HEK293 (cell line): Measurements from ENCODE around the gene ZNF296.

Experiments used
- FEZF1 ChIP-seq: fragments of 450-650 bp; formaldehyde crosslinking; IDR thresholded peaks from 2 replicates; pipeline ENCODE4 v1.5.1; 2016; ENCODE audit warnings: missing biosample characterization, missing genetic modification characterization
- GFI1B ChIP-seq: fragments of 450-650 bp; formaldehyde crosslinking; IDR thresholded peaks from 2 replicates; pipeline ENCODE4 v1.5.1; 2016; ENCODE audit warnings: missing biosample characterization, missing genetic modification characterization
- GLI2 ChIP-seq: fragments of 450-650 bp; formaldehyde crosslinking; IDR thresholded peaks from 2 replicates; pipeline ENCODE4; 2017; ENCODE audit warnings: missing biosample characterization, missing genetic modification characterization, low read depth, borderline replicate concordance
- KLF7 ChIP-seq: fragments of 450-650 bp; formaldehyde crosslinking; IDR thresholded peaks from 2 replicates; pipeline ENCODE4 v1.5.1; 2016; ENCODE audit warnings: missing biosample characterization, missing genetic modification characterization, borderline replicate concordance
- OSR2 ChIP-seq: fragments of 450-650 bp; formaldehyde crosslinking; IDR thresholded peaks from 2 replicates; pipeline ENCODE4 v1.5.1; 2016; ENCODE audit warnings: missing biosample characterization, missing genetic modification characterization
- ZFHX2 ChIP-seq: fragments of 450-650 bp; formaldehyde crosslinking; conservative IDR thresholded peaks from 2 replicates; pipeline ENCODE4 v1.5.1; 2016; ENCODE audit warnings: missing biosample characterization, missing genetic modification characterization
- ZFP3 ChIP-seq: fragments of 450-650 bp; formaldehyde crosslinking; IDR thresholded peaks from 2 replicates; pipeline ENCODE4 v1.5.1; 2016; ENCODE audit warnings: low read depth, missing biosample characterization, missing genetic modification characterization
- ZFP41 ChIP-seq: fragments of 450-650 bp; formaldehyde crosslinking; IDR thresholded peaks from 2 replicates; pipeline ENCODE4 v1.5.1; 2016; ENCODE audit warnings: missing biosample characterization, missing genetic modification characterization, borderline replicate concordance
- ZNF157 ChIP-seq: fragments of 450-650 bp; formaldehyde crosslinking; IDR thresholded peaks from 2 replicates; pipeline ENCODE4 v1.5.1; 2016; ENCODE audit warnings: missing biosample characterization, missing genetic modification characterization
- ZNF175 ChIP-seq: fragments of 450-650 bp; formaldehyde crosslinking; IDR thresholded peaks from 2 replicates; pipeline ENCODE4 v1.5.1; 2016; ENCODE audit warnings: missing biosample characterization, missing genetic modification characterization
- ZNF223 ChIP-seq: fragments of 450-650 bp; formaldehyde crosslinking; IDR thresholded peaks from 2 replicates; pipeline ENCODE4 v1.5.1; 2016; ENCODE audit warnings: missing biosample characterization, missing genetic modification characterization
- ZNF311 ChIP-seq: fragments of 450-650 bp; formaldehyde crosslinking; IDR thresholded peaks from 2 replicates; pipeline ENCODE4 v1.5.1; 2017; ENCODE audit warnings: missing biosample characterization, missing genetic modification characterization, borderline replicate concordance
- ZNF335 ChIP-seq: fragments of 450-650 bp; formaldehyde crosslinking; conservative IDR thresholded peaks from 2 replicates; pipeline ENCODE4 v1.5.1; 2016; ENCODE audit warnings: missing biosample characterization, missing genetic modification characterization
- ZNF354C ChIP-seq: fragments of 450-650 bp; formaldehyde crosslinking; IDR thresholded peaks from 2 replicates; pipeline ENCODE4 v1.5.1; 2016; ENCODE audit warnings: missing biosample characterization, missing genetic modification characterization, low read depth, borderline replicate concordance
- ZNF530 ChIP-seq: fragments of 450-650 bp; formaldehyde crosslinking; IDR thresholded peaks from 2 replicates; pipeline ENCODE4 v1.5.1; 2016; ENCODE audit warnings: low read depth, missing biosample characterization, missing genetic modification characterization
- ZNF558 ChIP-seq: fragments of 450-650 bp; formaldehyde crosslinking; IDR thresholded peaks from 2 replicates; pipeline ENCODE4 v1.5.1; 2016; ENCODE audit warnings: missing biosample characterization, missing genetic modification characterization
- ZNF623 ChIP-seq: fragments of 450-650 bp; formaldehyde crosslinking; IDR thresholded peaks from 2 replicates; pipeline ENCODE4 v1.5.1; 2016; ENCODE audit warnings: missing biosample characterization, missing genetic modification characterization
- ZNF645 ChIP-seq: fragments of 450-650 bp; formaldehyde crosslinking; IDR thresholded peaks from 2 replicates; pipeline ENCODE4; 2016; ENCODE audit warnings: missing biosample characterization, missing genetic modification characterization
- ZNF747 ChIP-seq: fragments of 450-650 bp; formaldehyde crosslinking; IDR thresholded peaks from 2 replicates; pipeline ENCODE4 v1.5.1; 2016; ENCODE audit warnings: missing biosample characterization, missing genetic modification characterization
- TF ChIP-seq, protein P1 (sequence below): fragments of 450-650 bp; formaldehyde crosslinking; IDR thresholded peaks from 2 replicates; pipeline ENCODE4 v1.5.1; 2016; ENCODE audit warnings: missing biosample characterization, missing genetic modification characterization
- TF ChIP-seq, protein P2 (sequence below): fragments of 450-650 bp; formaldehyde crosslinking; IDR thresholded peaks from 2 replicates; pipeline ENCODE4 v1.5.1; 2016; ENCODE audit warnings: missing biosample characterization, missing genetic modification characterization
- TF ChIP-seq, protein P3 (sequence below): sonication (generic); formaldehyde crosslinking; IDR thresholded peaks from 2 replicates; pipeline ENCODE4 v1.8.1; 2022; ENCODE audit warnings: mild to moderate bottlenecking, moderate library complexity, missing genetic modification reagents
- TF ChIP-seq, protein P4 (sequence below): fragments of 450-650 bp; formaldehyde crosslinking; IDR thresholded peaks from 2 replicates; pipeline ENCODE4 v1.5.1; 2016; ENCODE audit warnings: missing biosample characterization, missing genetic modification characterization, low read depth
- TF ChIP-seq, protein P5 (sequence below): fragments of 450-650 bp; formaldehyde crosslinking; IDR thresholded peaks from 2 replicates; pipeline ENCODE4 v1.5.1; 2016; ENCODE audit warnings: missing biosample characterization, missing genetic modification characterization
- TF ChIP-seq, protein P6 (sequence below): fragments of 450-650 bp; formaldehyde crosslinking; IDR thresholded peaks from 2 replicates; pipeline ENCODE4 v1.5.1; 2016; ENCODE audit warnings: missing biosample characterization, missing genetic modification characterization, borderline replicate concordance

The ZNF296 gene

DNA sequence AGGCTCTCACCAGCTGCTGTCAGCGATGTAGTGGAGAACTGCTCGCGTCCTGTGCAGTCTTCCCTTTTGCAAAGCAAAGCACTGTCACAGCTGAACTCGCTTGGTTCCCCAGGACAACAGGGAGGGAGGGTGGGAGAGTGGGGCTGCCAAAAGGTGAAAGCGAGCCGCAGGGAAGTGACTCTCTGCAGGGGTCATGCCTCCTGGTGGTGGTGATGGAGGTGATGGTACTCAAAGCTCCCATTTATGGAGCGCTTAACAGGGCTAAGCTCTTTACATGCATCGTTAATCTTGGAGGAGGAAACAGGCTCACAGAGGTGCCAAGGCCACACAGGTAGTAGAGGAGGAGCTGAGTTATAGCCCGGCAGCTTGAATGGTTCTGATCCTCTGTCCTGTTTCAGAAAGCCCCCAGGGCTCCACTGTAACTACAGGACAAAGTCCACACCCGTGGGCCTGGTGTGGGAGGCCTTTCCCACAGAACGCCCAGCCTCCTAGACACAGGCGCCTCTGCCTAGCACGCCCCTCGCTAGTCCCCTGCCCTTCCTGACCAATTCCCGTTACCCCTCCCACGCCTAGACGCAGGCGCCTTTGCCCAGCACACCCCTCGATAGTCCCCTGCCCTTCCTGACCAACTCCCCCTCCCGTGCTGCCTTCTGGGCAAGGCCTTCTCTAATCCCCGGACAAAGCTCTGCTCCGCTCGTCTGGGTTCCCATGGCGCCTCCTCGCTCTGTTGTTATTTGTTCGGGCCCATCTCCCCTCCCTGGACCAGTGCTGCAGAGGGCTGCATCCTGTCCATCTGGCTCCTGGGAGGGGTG, 27.4 kb upstream of the ZNF296 start (continued):
- no peak for TF ChIP-seq GFI1B (tag by site-specific recombination)
- TF ChIP-seq KLF7 (tag by site-specific recombination) = no peak
- TF ChIP-seq ZNF645 (tag by site-specific recombination) = no peak
- no peak for TF ChIP-seq ZNF530 (tag by site-specific recombination)
- no peak for TF ChIP-seq ZNF354C (tag by site-specific recombination)
- TF ChIP-seq, protein P1, sequence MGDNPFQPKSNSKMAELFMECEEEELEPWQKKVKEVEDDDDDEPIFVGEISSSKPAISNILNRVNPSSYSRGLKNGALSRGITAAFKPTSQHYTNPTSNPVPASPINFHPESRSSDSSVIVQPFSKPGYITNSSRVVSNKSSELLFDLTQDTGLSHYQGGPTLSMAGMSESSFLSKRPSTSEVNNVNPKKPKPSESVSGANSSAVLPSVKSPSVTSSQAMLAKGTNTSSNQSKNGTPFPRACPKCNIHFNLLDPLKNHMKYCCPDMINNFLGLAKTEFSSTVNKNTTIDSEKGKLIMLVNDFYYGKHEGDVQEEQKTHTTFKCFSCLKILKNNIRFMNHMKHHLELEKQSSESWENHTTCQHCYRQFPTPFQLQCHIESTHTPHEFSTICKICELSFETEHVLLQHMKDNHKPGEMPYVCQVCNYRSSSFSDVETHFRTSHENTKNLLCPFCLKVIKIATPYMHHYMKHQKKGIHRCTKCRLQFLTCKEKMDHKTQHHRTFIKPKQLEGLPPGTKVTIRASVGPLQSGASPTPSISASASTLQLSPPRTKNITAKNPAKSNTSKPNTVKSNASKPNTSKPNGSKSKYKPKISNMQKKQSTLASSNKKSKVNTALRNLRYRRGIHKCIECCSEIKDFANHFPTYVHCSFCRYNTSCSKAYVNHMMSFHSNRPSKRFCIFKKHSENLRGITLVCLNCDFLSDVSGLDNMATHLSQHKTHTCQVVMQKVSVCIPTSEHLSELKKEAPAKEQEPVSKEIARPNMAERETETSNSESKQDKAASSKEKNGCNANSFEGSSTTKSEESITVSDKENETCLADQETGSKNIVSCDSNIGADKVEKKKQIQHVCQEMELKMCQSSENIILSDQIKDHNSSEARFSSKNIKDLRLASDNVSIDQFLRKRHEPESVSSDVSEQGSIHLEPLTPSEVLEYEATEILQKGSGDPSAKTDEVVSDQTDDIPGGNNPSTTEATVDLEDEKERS = no peak
- no peak for TF ChIP-seq ZNF223 (tag by site-specific recombination)
- no peak for TF ChIP-seq ZNF311 (tag by site-specific recombination)
- TF ChIP-seq ZNF747 (tag by site-specific recombination) = no peak
- TF ChIP-seq, protein P2, sequence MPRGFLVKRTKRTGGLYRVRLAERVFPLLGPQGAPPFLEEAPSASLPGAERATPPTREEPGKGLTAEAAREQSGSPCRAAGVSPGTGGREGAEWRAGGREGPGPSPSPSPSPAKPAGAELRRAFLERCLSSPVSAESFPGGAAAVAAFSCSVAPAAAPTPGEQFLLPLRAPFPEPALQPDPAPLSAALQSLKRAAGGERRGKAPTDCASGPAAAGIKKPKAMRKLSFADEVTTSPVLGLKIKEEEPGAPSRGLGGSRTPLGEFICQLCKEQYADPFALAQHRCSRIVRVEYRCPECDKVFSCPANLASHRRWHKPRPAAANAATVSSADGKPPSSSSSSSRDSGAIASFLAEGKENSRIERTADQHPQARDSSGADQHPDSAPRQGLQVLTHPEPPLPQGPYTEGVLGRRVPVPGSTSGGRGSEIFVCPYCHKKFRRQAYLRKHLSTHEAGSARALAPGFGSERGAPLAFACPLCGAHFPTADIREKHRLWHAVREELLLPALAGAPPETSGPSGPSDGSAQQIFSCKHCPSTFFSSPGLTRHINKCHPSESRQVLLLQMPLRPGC (tag by site-specific recombination) = no peak
- TF ChIP-seq, protein P3, sequence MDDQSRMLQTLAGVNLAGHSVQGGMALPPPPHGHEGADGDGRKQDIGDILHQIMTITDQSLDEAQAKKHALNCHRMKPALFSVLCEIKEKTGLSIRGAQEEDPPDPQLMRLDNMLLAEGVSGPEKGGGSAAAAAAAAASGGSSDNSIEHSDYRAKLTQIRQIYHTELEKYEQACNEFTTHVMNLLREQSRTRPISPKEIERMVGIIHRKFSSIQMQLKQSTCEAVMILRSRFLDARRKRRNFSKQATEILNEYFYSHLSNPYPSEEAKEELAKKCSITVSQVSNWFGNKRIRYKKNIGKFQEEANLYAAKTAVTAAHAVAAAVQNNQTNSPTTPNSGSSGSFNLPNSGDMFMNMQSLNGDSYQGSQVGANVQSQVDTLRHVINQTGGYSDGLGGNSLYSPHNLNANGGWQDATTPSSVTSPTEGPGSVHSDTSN = no peak
- no peak for TF ChIP-seq ZNF558 (tag by site-specific recombination)
- TF ChIP-seq ZFP41 = no peak
- TF ChIP-seq ZNF623 (tag by site-specific recombination) = no peak
- peak; percentile 55; the same call in 1 of the 2 replicates for TF ChIP-seq OSR2 (tag by site-specific recombination)
- peak; percentile 94 for TF ChIP-seq FEZF1
- no peak for TF ChIP-seq ZNF335 (tag by site-specific recombination)
- TF ChIP-seq ZNF175 (tag by site-specific recombination) = no peak
- TF ChIP-seq ZFP3 = no peak
- TF ChIP-seq, protein P4, sequence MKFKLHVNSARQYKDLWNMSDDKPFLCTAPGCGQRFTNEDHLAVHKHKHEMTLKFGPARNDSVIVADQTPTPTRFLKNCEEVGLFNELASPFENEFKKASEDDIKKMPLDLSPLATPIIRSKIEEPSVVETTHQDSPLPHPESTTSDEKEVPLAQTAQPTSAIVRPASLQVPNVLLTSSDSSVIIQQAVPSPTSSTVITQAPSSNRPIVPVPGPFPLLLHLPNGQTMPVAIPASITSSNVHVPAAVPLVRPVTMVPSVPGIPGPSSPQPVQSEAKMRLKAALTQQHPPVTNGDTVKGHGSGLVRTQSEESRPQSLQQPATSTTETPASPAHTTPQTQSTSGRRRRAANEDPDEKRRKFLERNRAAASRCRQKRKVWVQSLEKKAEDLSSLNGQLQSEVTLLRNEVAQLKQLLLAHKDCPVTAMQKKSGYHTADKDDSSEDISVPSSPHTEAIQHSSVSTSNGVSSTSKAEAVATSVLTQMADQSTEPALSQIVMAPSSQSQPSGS (tag by site-specific recombination) = no peak
- peak; percentile 88 for TF ChIP-seq ZFHX2
- no peak for TF ChIP-seq ZNF157 (tag by site-specific recombination)
- TF ChIP-seq, protein P5, sequence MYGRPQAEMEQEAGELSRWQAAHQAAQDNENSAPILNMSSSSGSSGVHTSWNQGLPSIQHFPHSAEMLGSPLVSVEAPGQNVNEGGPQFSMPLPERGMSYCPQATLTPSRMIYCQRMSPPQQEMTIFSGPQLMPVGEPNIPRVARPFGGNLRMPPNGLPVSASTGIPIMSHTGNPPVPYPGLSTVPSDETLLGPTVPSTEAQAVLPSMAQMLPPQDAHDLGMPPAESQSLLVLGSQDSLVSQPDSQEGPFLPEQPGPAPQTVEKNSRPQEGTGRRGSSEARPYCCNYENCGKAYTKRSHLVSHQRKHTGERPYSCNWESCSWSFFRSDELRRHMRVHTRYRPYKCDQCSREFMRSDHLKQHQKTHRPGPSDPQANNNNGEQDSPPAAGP (tag by site-specific recombination) = peak; percentile 55; the same call in 1 of the 2 replicates
- TF ChIP-seq GLI2 (tag by site-specific recombination) = no peak
- TF ChIP-seq, protein P6, sequence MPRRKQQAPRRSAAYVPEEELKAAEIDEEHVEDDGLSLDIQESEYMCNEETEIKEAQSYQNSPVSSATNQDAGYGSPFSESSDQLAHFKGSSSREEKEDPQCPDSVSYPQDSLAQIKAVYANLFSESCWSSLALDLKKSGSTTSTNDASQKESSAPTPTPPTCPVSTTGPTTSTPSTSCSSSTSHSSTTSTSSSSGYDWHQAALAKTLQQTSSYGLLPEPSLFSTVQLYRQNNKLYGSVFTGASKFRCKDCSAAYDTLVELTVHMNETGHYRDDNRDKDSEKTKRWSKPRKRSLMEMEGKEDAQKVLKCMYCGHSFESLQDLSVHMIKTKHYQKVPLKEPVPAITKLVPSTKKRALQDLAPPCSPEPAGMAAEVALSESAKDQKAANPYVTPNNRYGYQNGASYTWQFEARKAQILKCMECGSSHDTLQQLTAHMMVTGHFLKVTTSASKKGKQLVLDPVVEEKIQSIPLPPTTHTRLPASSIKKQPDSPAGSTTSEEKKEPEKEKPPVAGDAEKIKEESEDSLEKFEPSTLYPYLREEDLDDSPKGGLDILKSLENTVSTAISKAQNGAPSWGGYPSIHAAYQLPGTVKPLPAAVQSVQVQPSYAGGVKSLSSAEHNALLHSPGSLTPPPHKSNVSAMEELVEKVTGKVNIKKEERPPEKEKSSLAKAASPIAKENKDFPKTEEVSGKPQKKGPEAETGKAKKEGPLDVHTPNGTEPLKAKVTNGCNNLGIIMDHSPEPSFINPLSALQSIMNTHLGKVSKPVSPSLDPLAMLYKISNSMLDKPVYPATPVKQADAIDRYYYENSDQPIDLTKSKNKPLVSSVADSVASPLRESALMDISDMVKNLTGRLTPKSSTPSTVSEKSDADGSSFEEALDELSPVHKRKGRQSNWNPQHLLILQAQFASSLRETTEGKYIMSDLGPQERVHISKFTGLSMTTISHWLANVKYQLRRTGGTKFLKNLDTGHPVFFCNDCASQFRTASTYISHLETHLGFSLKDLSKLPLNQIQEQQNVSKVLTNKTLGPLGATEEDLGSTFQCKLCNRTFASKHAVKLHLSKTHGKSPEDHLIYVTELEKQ = no peak
